OCI-LY1 (cell line): ENCODE results near the gene MUC6.

Experiments
- H2AFZ ChIP-seq: fragments of 200-600 bp; sonication (generic), shearing (Covaris generic); 2 replicates; pipeline ENCODE4 v1.6.0; 2014; ENCODE audit warnings: antibody characterized with exemption, mild to moderate bottlenecking, low read length
- H3F3A ChIP-seq: fragments of 200-600 bp; sonication (generic), shearing (Covaris generic); 2 replicates; pipeline ENCODE4 v1.6.0; 2014; ENCODE audit warnings: mild to moderate bottlenecking, antibody characterized with exemption, low read length, moderate library complexity; ENCODE audit not compliant: insufficient read depth
- H3K27ac ChIP-seq: fragments of 200-600 bp; sonication (generic); 2 replicates; pipeline ENCODE4 v1.5.1; 2014; ENCODE audit warnings: low read length, mixed run types, mild to moderate bottlenecking, low read depth; ENCODE audit not compliant: poor library complexity, severe bottlenecking
- H3K27me3 ChIP-seq: fragments of 200-600 bp; sonication (generic); 2 replicates; pipeline ENCODE4 v1.6.0; 2014; ENCODE audit warnings: antibody characterized with exemption, mild to moderate bottlenecking, low read length, moderate library complexity; ENCODE audit not compliant: insufficient read depth
- H3K36me3 ChIP-seq: fragments of 200-600 bp; sonication (generic); 2 replicates; pipeline ENCODE4 v1.6.1; 2014; ENCODE audit warnings: mild to moderate bottlenecking, antibody characterized with exemption, low read length, moderate library complexity, mixed read lengths; ENCODE audit not compliant: insufficient read depth
- H3K4me1 ChIP-seq: fragments of 200-600 bp; sonication (generic); 2 replicates; pipeline ENCODE4 v1.5.1; 2014; ENCODE audit warnings: mild to moderate bottlenecking, low read length, moderate library complexity; ENCODE audit not compliant: insufficient read depth, severe bottlenecking
- H3K4me2 ChIP-seq: fragments of 200-600 bp; sonication (generic), shearing (Covaris generic); 2 replicates; pipeline ENCODE4 v1.6.1; 2014; ENCODE audit warnings: low read length
- H3K4me3 ChIP-seq: fragments of 200-600 bp; sonication (generic); 2 replicates; pipeline ENCODE4 v1.5.1; 2014; ENCODE audit warnings: low read length, low read depth, mild to moderate bottlenecking, mixed read lengths; ENCODE audit not compliant: poor library complexity, severe bottlenecking
- H3K79me2 ChIP-seq: fragments of 200-600 bp; shearing (Covaris generic); 2 replicates; pipeline ENCODE4 v1.6.1; 2016; ENCODE audit warnings: mixed run types, low read length, mixed read lengths; ENCODE audit not compliant: insufficient read depth
- H3K9ac ChIP-seq: fragments of 200-600 bp; sonication (generic), shearing (Covaris generic); 2 replicates; pipeline ENCODE4 v1.6.1; 2014; ENCODE audit warnings: mild to moderate bottlenecking, low read length, mixed read lengths
- H3K9me2 ChIP-seq: fragments of 200-600 bp; sonication (generic), shearing (Covaris generic); 2 replicates; pipeline ENCODE4 v1.6.1; 2014; ENCODE audit warnings: low read depth, mild to moderate bottlenecking, low read length, mixed read lengths
- H3K9me3 ChIP-seq: fragments of 200-600 bp; shearing (Covaris generic); 2 replicates; pipeline ENCODE4 v1.6.1; 2014; ENCODE audit warnings: low read length, mixed read lengths
- H4K20me1 ChIP-seq: fragments of 200-600 bp; sonication (generic), shearing (Covaris generic); 2 replicates; pipeline ENCODE4 v1.6.0; 2016; ENCODE audit warnings: mild to moderate bottlenecking, low read length; ENCODE audit not compliant: insufficient read depth
- EZH2 ChIP-seq: fragments of 200-600 bp; sonication (generic), shearing (Covaris generic); IDR thresholded peaks from 2 replicates; pipeline ENCODE4 v1.8.0; 2017; ENCODE audit warnings: borderline replicate concordance, mixed run types, mild to moderate bottlenecking, antibody characterized with exemption, low read length, moderate library complexity, mixed read lengths
- TF ChIP-seq, protein P1 (sequence below): fragments of 200-600 bp; sonication (generic), shearing (Covaris generic); IDR thresholded peaks from 2 replicates; pipeline ENCODE4 v1.5.1; 2017; ENCODE audit warnings: mild to moderate bottlenecking, antibody characterized with exemption, low read length, moderate library complexity, mixed read lengths

MUC6 gene

GRCh38 chr11:1007279-1007678 lies 29.2 kb downstream of the MUC6 start:
- Histone ChIP-seq H3K9ac (no peak overlapping the region), H3K4me2 (no peak overlapping the region), H3K9me3 (no peaks in the 10 kb centered on the region), H3K36me3 (peaks cover 72% of the 10 kb centered on the region), H3K79me2 (no peaks in the 10 kb centered on the region), H2AFZ (no peak overlapping the region), H3K4me1 (no peaks in the 10 kb centered on the region), H3K27ac (no peak overlapping the region), H3K9me2 (no peaks in the 10 kb centered on the region), H3F3A (no peaks in the 10 kb centered on the region), H3K27me3 (no peaks in the 10 kb centered on the region), H3K4me3 (no peak overlapping the region), H4K20me1 (no peaks in the 10 kb centered on the region)
- TF ChIP-seq, protein P1, sequence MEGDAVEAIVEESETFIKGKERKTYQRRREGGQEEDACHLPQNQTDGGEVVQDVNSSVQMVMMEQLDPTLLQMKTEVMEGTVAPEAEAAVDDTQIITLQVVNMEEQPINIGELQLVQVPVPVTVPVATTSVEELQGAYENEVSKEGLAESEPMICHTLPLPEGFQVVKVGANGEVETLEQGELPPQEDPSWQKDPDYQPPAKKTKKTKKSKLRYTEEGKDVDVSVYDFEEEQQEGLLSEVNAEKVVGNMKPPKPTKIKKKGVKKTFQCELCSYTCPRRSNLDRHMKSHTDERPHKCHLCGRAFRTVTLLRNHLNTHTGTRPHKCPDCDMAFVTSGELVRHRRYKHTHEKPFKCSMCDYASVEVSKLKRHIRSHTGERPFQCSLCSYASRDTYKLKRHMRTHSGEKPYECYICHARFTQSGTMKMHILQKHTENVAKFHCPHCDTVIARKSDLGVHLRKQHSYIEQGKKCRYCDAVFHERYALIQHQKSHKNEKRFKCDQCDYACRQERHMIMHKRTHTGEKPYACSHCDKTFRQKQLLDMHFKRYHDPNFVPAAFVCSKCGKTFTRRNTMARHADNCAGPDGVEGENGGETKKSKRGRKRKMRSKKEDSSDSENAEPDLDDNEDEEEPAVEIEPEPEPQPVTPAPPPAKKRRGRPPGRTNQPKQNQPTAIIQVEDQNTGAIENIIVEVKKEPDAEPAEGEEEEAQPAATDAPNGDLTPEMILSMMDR: no peak
- no peak for TF ChIP-seq EZH2

DNA sequence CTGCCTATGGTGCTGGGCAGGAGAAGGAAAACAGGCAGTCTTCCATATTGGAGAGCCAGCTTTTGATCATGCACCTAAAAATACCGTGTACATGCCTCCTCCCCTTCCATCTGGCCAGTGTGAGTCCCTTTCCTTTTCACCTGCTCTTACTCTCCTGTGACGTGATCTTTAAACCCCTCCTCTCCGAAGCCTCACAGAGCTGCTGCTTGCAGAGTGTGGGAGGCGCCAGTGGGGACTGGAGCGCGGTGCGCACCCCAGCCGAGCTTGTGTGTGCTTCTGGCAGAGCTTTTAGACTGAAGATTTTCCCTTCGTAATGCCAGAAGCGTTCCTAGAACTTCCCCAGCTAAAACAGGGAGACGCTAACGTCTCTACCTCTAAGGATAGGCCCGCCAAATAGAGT lies 29.8 kb downstream of the MUC6 start:
- Histone ChIP-seq H3K27ac (no peak overlapping the region), H3K36me3 (peaks cover 70% of the 10 kb centered on the region), H3K9ac (no peak overlapping the region), H3K4me3 (no peak overlapping the region), H3K4me2 (no peak overlapping the region), H3K27me3 (no peaks in the 10 kb centered on the region), H4K20me1 (no peaks in the 10 kb centered on the region), H3F3A (no peaks in the 10 kb centered on the region), H3K4me1 (no peaks in the 10 kb centered on the region), H2AFZ (no peak overlapping the region), H3K79me2 (no peaks in the 10 kb centered on the region), H3K9me3 (no peaks in the 10 kb centered on the region), H3K9me2 (no peaks in the 10 kb centered on the region)
- no peak for TF ChIP-seq EZH2
- TF ChIP-seq, protein P1: no peak

- Histone ChIP-seq H3K4me2 (no peak overlapping the region), H3K36me3 (peaks cover 62% of the 10 kb centered on the region), H3K27me3 (no peaks in the 10 kb centered on the region), H3K79me2 (no peaks in the 10 kb centered on the region), H3K4me3 (no peak overlapping the region), H3K9ac (no peak overlapping the region), H4K20me1 (no peaks in the 10 kb centered on the region), H3K4me1 (no peaks in the 10 kb centered on the region), H3K27ac (no peak overlapping the region), H3K9me2 (no peaks in the 10 kb centered on the region), H3K9me3 (no peaks in the 10 kb centered on the region), H2AFZ (no peak overlapping the region), H3F3A (no peaks in the 10 kb centered on the region)
- TF ChIP-seq EZH2: no peak
- TF ChIP-seq, protein P1: no peak
Measured at GRCh38 chr11:1005928-1006327, 30.6 kb downstream of the MUC6 start.
